Suprapubic skin (tissue), 4 donors: ENCODE measurements around the gene DNAH2. TPM values are rescaled to one million over a fixed set of nuclear protein-coding genes. Genes with fewer than 3 reads are reported as not detected.

Experiments
- DNase-seq, 2 donors: peaks; one replicate each; pipeline ENCODE4 v3.0.0-alpha.2; 2019; ENCODE audit warnings: low spot score in 2 of 2
- H3K27ac ChIP-seq: fragments of 200-600 bp; sonication (generic); one replicate; pipeline ENCODE4 v1.5.1; 2019
- H3K27me3 ChIP-seq: fragments of 200-600 bp; sonication (generic); one replicate; pipeline ENCODE4 v1.5.1; 2019
- H3K36me3 ChIP-seq: fragments of 200-600 bp; sonication (generic); one replicate; pipeline ENCODE4 v1.5.1; 2019
- H3K4me1 ChIP-seq: fragments of 200-600 bp; sonication (generic); one replicate; pipeline ENCODE4 v1.5.1; 2019
- H3K4me3 ChIP-seq: fragments of 200-600 bp; sonication (generic); one replicate; pipeline ENCODE4 v1.5.1; 2019; ENCODE audit warnings: mild to moderate bottlenecking
- H3K9me3 ChIP-seq: fragments of 200-600 bp; sonication (generic); one replicate; pipeline ENCODE4 v1.5.1; 2019
- EP300 ChIP-seq: sonication (generic); formaldehyde crosslinking; IDR thresholded peaks from one replicate; pipeline ENCODE4 v1.6.1; 2017; ENCODE audit warnings: antibody characterized with exemption
- POLR2A ChIP-seq, 2 donors: fragments of 450-650 bp; IDR thresholded peaks; one replicate each; pipeline ENCODE4 v1.6.1; 2017; ENCODE audit warnings: antibody characterized with exemption in 2 of 2, mild to moderate bottlenecking in 2 of 2, moderate library complexity in 2 of 2
- POLR2AphosphoS5 ChIP-seq, 3 donors: sonication (generic); formaldehyde crosslinking; IDR thresholded peaks; one replicate each; pipeline ENCODE4 v1.6.1; 2017; ENCODE audit warnings: antibody characterized with exemption in 3 of 3
- WGBS: methylation state at CpG from one replicate; pipeline ENCODE4 v1.1.5; 2018; 5-methylcytosine and 5-hydroxymethylcytosine counted together
- total RNA-seq, 4 donors: library from RNA; depleted of rRNA; stranded (reverse); fragments of >200 nt; gene quantifications; one replicate each; pipeline ENCODE4 v1.1.0, GENCODE V29; 2016
- TF ChIP-seq, protein P1 (sequence below), 2 donors: fragments of 200-600 bp in 1 of 2; fragments of 450-650 bp in 1 of 2; sonication (generic) in 1 of 2; IDR thresholded peaks; one replicate each; pipeline ENCODE4 v1.5.1; 2016 to 2019; ENCODE audit warnings: antibody characterized with exemption in 2 of 2, mild to moderate bottlenecking in 1 of 2, moderate library complexity in 1 of 2

Gene DNAH2
- total RNA-seq, 4 donors from 2014 or later, result 0.08 to 0.19 TPM; not detected in 2

DNA sequence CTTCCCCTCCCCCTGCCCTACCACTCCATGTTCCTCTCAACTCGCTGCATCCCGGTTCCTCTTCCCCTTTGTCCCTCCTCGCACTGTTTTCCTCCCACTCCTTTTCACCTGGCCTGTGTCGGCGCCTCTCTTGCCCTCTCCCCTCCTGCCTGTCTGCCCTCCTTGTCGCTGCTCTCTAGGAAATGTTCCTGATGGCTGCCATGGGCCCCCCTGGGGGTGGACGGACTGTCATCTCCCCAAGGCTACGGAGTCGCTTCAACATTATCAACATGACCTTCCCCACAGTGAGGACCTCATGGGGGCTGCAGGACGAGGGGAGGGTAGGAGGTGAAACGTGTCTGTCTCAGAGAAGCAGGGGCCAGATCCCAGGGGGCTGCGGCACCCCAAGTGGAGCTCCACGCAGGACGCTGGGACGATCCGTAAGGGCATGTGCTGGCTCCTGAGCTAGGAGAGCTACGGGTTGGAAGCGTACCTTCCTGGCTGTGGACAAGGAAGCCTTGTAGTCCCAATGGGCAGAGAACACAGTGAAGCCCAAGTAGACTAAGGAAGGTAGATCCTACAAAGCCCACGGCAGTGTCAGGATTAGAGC is 76.6 kb downstream of the DNAH2 start:
- no peak overlapping the region for H3K27ac ChIP-seq
- TF ChIP-seq POLR2A (IDR thresholded peaks at IDR 0.05) (no peak), POLR2AphosphoS5 (IDR thresholded peaks at IDR 0.05) (no peak), EP300 (no peak)
- TF ChIP-seq, protein P1, sequence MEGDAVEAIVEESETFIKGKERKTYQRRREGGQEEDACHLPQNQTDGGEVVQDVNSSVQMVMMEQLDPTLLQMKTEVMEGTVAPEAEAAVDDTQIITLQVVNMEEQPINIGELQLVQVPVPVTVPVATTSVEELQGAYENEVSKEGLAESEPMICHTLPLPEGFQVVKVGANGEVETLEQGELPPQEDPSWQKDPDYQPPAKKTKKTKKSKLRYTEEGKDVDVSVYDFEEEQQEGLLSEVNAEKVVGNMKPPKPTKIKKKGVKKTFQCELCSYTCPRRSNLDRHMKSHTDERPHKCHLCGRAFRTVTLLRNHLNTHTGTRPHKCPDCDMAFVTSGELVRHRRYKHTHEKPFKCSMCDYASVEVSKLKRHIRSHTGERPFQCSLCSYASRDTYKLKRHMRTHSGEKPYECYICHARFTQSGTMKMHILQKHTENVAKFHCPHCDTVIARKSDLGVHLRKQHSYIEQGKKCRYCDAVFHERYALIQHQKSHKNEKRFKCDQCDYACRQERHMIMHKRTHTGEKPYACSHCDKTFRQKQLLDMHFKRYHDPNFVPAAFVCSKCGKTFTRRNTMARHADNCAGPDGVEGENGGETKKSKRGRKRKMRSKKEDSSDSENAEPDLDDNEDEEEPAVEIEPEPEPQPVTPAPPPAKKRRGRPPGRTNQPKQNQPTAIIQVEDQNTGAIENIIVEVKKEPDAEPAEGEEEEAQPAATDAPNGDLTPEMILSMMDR (IDR thresholded peaks at IDR 0.05), result no peak
- H3K36me3 ChIP-seq, result no peaks in the 10 kb centered on the region
- peaks cover 2% of the 10 kb centered on the region for H3K27me3 ChIP-seq
- DNase-seq, result no peak
- 66% methylated on average over 19 of the region's 19 CpGs for WGBS
- no peak overlapping the region for H3K4me3 ChIP-seq
- no peaks in the 10 kb centered on the region for H3K9me3 ChIP-seq
- no peaks in the 10 kb centered on the region for H3K4me1 ChIP-seq

DNA sequence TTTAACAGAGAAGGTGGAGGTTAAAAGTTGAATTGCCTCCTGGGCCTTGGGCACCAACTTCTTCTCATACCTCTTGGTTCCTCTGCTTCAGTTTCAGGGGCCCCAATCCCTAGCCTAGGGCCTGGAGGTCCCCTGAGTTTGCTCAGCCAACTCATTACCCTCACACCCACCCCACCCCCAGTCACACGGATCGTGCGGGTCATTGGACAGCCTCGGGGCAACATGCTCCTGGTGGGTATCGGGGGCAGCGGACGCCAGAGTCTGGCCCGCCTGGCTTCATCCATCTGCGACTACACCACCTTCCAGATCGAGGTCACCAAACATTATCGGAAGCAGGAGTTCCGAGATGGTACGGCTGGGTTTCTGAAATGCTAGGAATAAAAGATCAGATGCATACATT is 80.4 kb downstream of the DNAH2 start:
- Histone ChIP-seq H3K27me3 (peaks cover 2% of the 10 kb centered on the region), H3K9me3 (no peaks in the 10 kb centered on the region), H3K4me1 (no peaks in the 10 kb centered on the region), H3K36me3 (no peaks in the 10 kb centered on the region), H3K27ac (no peak overlapping the region), H3K4me3 (no peak overlapping the region)
- no peak for DNase-seq
- 76% methylated on average over 13 of the region's 13 CpGs for WGBS
- TF ChIP-seq POLR2A (IDR thresholded peaks at IDR 0.05), result no peak
- TF ChIP-seq, protein P1 (IDR thresholded peaks at IDR 0.05), result no peak
- no peak for TF ChIP-seq POLR2AphosphoS5 (IDR thresholded peaks at IDR 0.05)
- TF ChIP-seq EP300, result no peak

- TF ChIP-seq POLR2A (IDR thresholded peaks at IDR 0.05) (no peak), EP300 (no peak), POLR2AphosphoS5 (IDR thresholded peaks at IDR 0.05) (no peak)
- TF ChIP-seq, protein P1 (IDR thresholded peaks at IDR 0.05), result no peak
- WGBS, result 66% methylated on average over 5 of the region's 13 CpGs
- Histone ChIP-seq H3K36me3 (no peaks in the 10 kb centered on the region), H3K4me1 (no peaks in the 10 kb centered on the region), H3K9me3 (no peaks in the 10 kb centered on the region), H3K27me3 (peaks cover 2% of the 10 kb centered on the region), H3K4me3 (no peak overlapping the region), H3K27ac (no peak overlapping the region)
- no peak for DNase-seq
These were observed 81.3 kb downstream of the DNAH2 start for GRCh38 chr17:7798839-7799238.

DNA sequence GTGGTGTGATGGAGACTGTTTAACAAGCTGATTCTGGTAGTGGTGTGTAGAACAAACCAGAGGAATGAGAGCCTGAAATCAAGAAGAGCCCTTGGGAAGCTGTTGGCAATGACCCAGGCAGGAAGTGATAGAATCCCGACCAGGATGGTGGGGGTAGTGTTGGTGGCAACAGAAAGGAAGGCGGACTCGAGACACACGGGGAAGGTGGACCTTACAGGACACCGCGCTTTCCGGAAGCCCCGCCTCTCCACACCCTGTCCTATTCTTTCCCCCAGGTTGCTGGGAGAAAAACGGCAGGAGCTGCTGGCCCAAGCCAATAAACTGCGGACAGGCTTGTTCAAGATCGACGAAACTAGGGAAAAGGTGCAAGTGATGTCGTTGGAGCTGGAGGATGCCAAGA is 86.4 kb downstream of the DNAH2 start:
- Histone ChIP-seq H3K27me3 (peaks cover 5% of the 10 kb centered on the region), H3K27ac (no peak overlapping the region), H3K4me1 (no peaks in the 10 kb centered on the region), H3K9me3 (no peaks in the 10 kb centered on the region), H3K4me3 (no peak overlapping the region), H3K36me3 (no peaks in the 10 kb centered on the region)
- TF ChIP-seq, protein P1 (IDR thresholded peaks at IDR 0.05), result no peak
- TF ChIP-seq POLR2AphosphoS5 (IDR thresholded peaks at IDR 0.05), result no peak
- TF ChIP-seq EP300, result no peak
- TF ChIP-seq POLR2A (IDR thresholded peaks at IDR 0.05), result no peak
- DNase-seq, result no peak
- 34% methylated on average over 13 of the region's 13 CpGs for WGBS

- no peak for DNase-seq
- Histone ChIP-seq H3K4me1 (no peaks in the 10 kb centered on the region), H3K4me3 (no peak overlapping the region), H3K27ac (no peak overlapping the region), H3K27me3 (peaks cover 5% of the 10 kb centered on the region), H3K36me3 (no peaks in the 10 kb centered on the region), H3K9me3 (no peaks in the 10 kb centered on the region)
- TF ChIP-seq EP300 (no peak), POLR2AphosphoS5 (IDR thresholded peaks at IDR 0.05) (no peak), POLR2A (IDR thresholded peaks at IDR 0.05) (no peak)
- TF ChIP-seq, protein P1 (IDR thresholded peaks at IDR 0.05), result no peak
- 75% methylated on average over 6 of the region's 6 CpGs for WGBS
These were observed 89.0 kb downstream of the DNAH2 start for GRCh38 chr17:7806587-7806986.
